ENCODE results near the gene PXYLP1.

DNA sequence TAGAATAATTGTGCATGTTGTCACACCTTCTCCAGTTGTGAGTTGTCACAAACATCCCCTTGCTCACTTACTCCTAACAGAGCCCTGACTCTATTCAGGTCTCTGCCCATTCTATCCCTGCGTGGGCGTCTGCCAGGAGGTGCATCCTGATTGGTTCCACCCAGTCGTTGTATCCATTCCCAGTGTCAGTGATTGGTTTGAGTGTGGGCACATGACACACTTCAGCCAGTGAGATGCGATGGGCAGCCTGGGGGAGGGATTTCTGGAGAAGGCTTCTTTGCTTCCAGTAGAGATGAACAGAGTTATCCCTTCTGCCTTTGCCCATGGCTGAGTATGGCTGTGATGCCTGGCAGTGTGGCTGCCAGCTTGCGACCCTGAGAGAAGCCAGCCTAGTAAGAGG lies 18.7 kb downstream of the PXYLP1 start:
- TF ChIP-seq, protein P1, sequence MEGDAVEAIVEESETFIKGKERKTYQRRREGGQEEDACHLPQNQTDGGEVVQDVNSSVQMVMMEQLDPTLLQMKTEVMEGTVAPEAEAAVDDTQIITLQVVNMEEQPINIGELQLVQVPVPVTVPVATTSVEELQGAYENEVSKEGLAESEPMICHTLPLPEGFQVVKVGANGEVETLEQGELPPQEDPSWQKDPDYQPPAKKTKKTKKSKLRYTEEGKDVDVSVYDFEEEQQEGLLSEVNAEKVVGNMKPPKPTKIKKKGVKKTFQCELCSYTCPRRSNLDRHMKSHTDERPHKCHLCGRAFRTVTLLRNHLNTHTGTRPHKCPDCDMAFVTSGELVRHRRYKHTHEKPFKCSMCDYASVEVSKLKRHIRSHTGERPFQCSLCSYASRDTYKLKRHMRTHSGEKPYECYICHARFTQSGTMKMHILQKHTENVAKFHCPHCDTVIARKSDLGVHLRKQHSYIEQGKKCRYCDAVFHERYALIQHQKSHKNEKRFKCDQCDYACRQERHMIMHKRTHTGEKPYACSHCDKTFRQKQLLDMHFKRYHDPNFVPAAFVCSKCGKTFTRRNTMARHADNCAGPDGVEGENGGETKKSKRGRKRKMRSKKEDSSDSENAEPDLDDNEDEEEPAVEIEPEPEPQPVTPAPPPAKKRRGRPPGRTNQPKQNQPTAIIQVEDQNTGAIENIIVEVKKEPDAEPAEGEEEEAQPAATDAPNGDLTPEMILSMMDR (IDR thresholded peaks at IDR 0.05): no peak
- TF ChIP-seq EP300 (IDR thresholded peaks at IDR 0.05): no peak

Measured in tibial nerve (tissue), 4 donors.